ENCODE results near the gene PKHD1. TPM values are rescaled to one million over a fixed set of nuclear protein-coding genes. Genes with fewer than 3 reads are reported as not detected.

Gene PKHD1
- total and polyA plus RNA-seq, 4 donors: 0.06 TPM; not detected in 3

GRCh38 chr6:52127957-52128356 is 40.5 kb upstream of the PKHD1 start:
- H3K36me3 ChIP-seq (ENCODE audit: control insufficient read depth in 1 of 2, insufficient read depth in 2 of 2, low read length in 1 of 2): no peaks in the 10 kb centered on the region
- no peaks in the 10 kb centered on the region for H3K27me3 ChIP-seq (ENCODE audit: control insufficient read depth in 1 of 2, insufficient read depth in 2 of 2, low read length in 1 of 2)
- H3K27ac ChIP-seq (ENCODE audit: low read depth in 1 of 2, low read length in 2 of 2): no peak overlapping the region
- H3K4me1 ChIP-seq (ENCODE audit: control insufficient read depth in 1 of 2, insufficient read depth in 2 of 2, low read length in 2 of 2): no peaks in the 10 kb centered on the region
- peaks cover 2% of the 10 kb centered on the region for H3K9me3 ChIP-seq (ENCODE audit: control insufficient read depth, low read length)
- ATAC-seq (ENCODE audit: low FRiP score): no peak
- intact Hi-C loops (cut with DNase I): no loop called here
- no peak for DNase-seq
- WGBS, 2 donors: 80 to 86% methylated on average over 4 of the region's 4 CpGs
- H3K4me3 ChIP-seq (ENCODE audit: low read length in 2 of 2): no peak overlapping the region

DNA sequence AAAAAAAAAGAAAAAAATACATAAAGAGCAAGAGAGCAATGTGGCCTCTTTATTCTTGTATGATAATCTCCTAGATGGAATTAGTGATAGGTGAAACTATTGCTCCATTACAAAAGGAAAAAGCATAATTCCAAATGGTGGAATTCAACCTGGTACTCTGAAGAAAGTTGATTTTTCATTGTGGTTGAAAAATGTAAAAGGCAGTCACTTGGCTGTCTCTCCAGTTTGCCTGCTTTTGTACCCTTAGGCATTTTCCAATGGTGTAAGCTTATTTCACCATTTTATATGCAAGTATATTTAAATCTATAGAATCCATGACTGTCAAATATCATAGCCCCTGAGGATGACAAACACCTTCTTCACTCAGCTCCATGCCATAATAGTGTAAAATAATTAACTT is 38.8 kb upstream of the PKHD1 start:
- intact Hi-C loops (cut with DNase I): no loop called here
- H3K4me1 ChIP-seq (ENCODE audit: control insufficient read depth in 1 of 2, insufficient read depth in 2 of 2, low read length in 2 of 2): no peaks in the 10 kb centered on the region
- DNase-seq (no peak), ATAC-seq (ENCODE audit: low FRiP score) (no peak)
- H3K27ac ChIP-seq (ENCODE audit: low read depth in 1 of 2, low read length in 2 of 2): no peak overlapping the region
- H3K4me3 ChIP-seq (ENCODE audit: low read length in 2 of 2): no peak overlapping the region
- H3K27me3 ChIP-seq (ENCODE audit: control insufficient read depth in 1 of 2, insufficient read depth in 2 of 2, low read length in 1 of 2): no peaks in the 10 kb centered on the region
- H3K9me3 ChIP-seq (ENCODE audit: control insufficient read depth, low read length): peaks cover 2% of the 10 kb centered on the region
- H3K36me3 ChIP-seq (ENCODE audit: control insufficient read depth in 1 of 2, insufficient read depth in 2 of 2, low read length in 1 of 2): no peaks in the 10 kb centered on the region

DNA sequence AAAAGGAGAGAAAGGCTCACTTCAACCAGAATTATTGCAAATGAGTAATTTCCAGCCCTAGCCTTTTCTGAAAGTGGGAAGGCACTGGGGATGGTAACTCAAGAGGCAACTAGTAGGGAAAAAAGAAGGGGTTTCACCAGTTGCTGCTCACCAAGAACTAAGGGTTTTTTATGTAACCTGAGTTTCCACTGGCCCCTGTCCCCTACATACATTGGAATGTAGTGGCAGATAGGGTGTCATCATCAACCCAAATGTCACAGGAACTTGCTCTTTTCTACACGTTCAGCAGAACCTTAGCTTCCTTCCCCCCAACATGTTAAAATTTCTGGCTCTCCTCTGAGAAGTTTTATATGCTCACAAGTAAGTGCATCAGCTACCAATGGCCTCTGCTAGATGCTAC is 38.2 kb upstream of the PKHD1 start:
- Histone ChIP-seq H3K36me3 (ENCODE audit: control insufficient read depth in 1 of 2, insufficient read depth in 2 of 2, low read length in 1 of 2) (no peaks in the 10 kb centered on the region), H3K4me3 (ENCODE audit: low read length in 2 of 2) (no peak overlapping the region), H3K9me3 (ENCODE audit: control insufficient read depth, low read length) (peaks cover 2% of the 10 kb centered on the region), H3K4me1 (ENCODE audit: control insufficient read depth in 1 of 2, insufficient read depth in 2 of 2, low read length in 2 of 2) (no peaks in the 10 kb centered on the region), H3K27me3 (ENCODE audit: control insufficient read depth in 1 of 2, insufficient read depth in 2 of 2, low read length in 1 of 2) (no peaks in the 10 kb centered on the region), H3K27ac (ENCODE audit: low read depth in 1 of 2, low read length in 2 of 2) (no peak overlapping the region)
- DNase-seq: no peak
- 63 to 71% methylated on average over 1 of the region's 1 CpG for WGBS, 2 donors
- ATAC-seq (ENCODE audit: low FRiP score): no peak
- intact Hi-C loops (cut with DNase I): no loop called here

DNA sequence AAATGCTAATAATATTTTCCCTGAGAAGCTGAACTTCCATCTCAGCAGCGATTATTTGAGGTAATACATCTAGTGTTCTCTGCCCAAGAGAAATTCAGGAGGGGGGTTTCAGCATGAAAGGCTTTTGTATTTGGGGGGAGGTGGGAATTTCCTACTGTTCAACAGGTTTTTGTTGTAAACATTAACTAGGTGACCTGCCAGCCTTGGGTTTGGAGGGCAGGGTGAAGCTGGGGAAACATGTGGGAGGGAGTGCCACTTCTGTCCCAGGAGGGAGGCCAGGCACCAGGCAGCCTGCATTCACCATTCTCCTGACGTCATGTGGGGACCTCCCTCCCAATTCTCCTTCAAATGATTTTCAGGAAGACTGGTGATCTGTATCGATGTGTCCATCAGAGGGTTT is 37.7 kb upstream of the PKHD1 start:
- no peak for DNase-seq

GRCh38 chr6:52124126-52125121 is 37.0 kb upstream of the PKHD1 start:
- intact Hi-C loops (cut with DNase I): no loop called here
- DNase-seq: no peak

More for the DNA sequence above, 37.7 kb upstream of the PKHD1 start:
- H3K4me1 ChIP-seq (ENCODE audit: control insufficient read depth in 1 of 2, insufficient read depth in 2 of 2, low read length in 2 of 2): no peaks in the 10 kb centered on the region
- intact Hi-C loops (cut with DNase I): no loop called here
- no peak for ATAC-seq (ENCODE audit: low FRiP score)
- H3K27me3 ChIP-seq (ENCODE audit: control insufficient read depth in 1 of 2, insufficient read depth in 2 of 2, low read length in 1 of 2): no peaks in the 10 kb centered on the region
- no peaks in the 10 kb centered on the region for H3K36me3 ChIP-seq (ENCODE audit: control insufficient read depth in 1 of 2, insufficient read depth in 2 of 2, low read length in 1 of 2)
- H3K27ac ChIP-seq (ENCODE audit: low read depth in 1 of 2, low read length in 2 of 2): no peak overlapping the region
- WGBS, 2 donors: 52 to 66% methylated on average over 3 of the region's 3 CpGs
- H3K9me3 ChIP-seq (ENCODE audit: control insufficient read depth, low read length): peaks cover 2% of the 10 kb centered on the region
- H3K4me3 ChIP-seq (ENCODE audit: low read length in 2 of 2): no peak overlapping the region

DNA sequence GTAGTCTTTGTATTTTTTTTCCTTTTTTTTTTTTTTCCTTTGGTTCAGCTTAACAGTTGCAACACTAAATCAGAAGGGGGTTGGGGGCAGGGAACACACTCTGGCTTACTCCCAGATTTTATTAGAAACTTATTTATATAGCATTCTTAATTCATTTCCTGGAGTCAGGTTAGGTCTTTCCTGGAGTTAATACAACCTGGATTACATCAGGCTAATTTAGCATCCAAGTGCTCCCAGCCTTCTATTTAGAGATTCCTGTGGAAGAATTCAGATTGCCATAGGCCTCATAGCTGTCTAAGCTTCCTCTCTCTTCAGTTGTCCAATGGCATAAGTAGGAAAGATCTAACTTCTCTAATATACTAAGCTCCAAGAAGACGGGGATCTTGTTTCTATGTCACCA is 35.8 kb upstream of the PKHD1 start:
- intact Hi-C loops (cut with DNase I): no loop called here
- Histone ChIP-seq H3K36me3 (ENCODE audit: control insufficient read depth in 1 of 2, insufficient read depth in 2 of 2, low read length in 1 of 2) (no peaks in the 10 kb centered on the region), H3K27me3 (ENCODE audit: control insufficient read depth in 1 of 2, insufficient read depth in 2 of 2, low read length in 1 of 2) (no peaks in the 10 kb centered on the region)

More at GRCh38 chr6:52124126-52125121, 37.0 kb upstream of the PKHD1 start:
- peaks cover 2% of the 10 kb centered on the region for H3K9me3 ChIP-seq (ENCODE audit: control insufficient read depth, low read length)
- no peak for ATAC-seq (ENCODE audit: low FRiP score)
- no peak overlapping the region for H3K4me3 ChIP-seq (ENCODE audit: low read length in 2 of 2)
- 84 to 91% methylated on average over 3 of the region's 3 CpGs for WGBS, 2 donors
- no peaks in the 10 kb centered on the region for H3K36me3 ChIP-seq (ENCODE audit: control insufficient read depth in 1 of 2, insufficient read depth in 2 of 2, low read length in 1 of 2)
- H3K4me1 ChIP-seq (ENCODE audit: control insufficient read depth in 1 of 2, insufficient read depth in 2 of 2, low read length in 2 of 2): no peaks in the 10 kb centered on the region
- no peaks in the 10 kb centered on the region for H3K27me3 ChIP-seq (ENCODE audit: control insufficient read depth in 1 of 2, insufficient read depth in 2 of 2, low read length in 1 of 2)
- H3K27ac ChIP-seq (ENCODE audit: low read depth in 1 of 2, low read length in 2 of 2): no peak overlapping the region

GRCh38 chr6:52117352-52117751 is 29.9 kb upstream of the PKHD1 start:
- ATAC-seq (ENCODE audit: low FRiP score) (peak; percentile 36), DNase-seq (no peak)
- Histone ChIP-seq H3K36me3 (ENCODE audit: control insufficient read depth in 1 of 2, insufficient read depth in 2 of 2, low read length in 1 of 2) (no peaks in the 10 kb centered on the region), H3K27ac (ENCODE audit: low read depth in 1 of 2, low read length in 2 of 2) (no peak overlapping the region), H3K9me3 (ENCODE audit: control insufficient read depth, low read length) (peaks cover 1% of the 10 kb centered on the region), H3K4me3 (ENCODE audit: low read length in 2 of 2) (no peak overlapping the region), H3K27me3 (ENCODE audit: control insufficient read depth in 1 of 2, insufficient read depth in 2 of 2, low read length in 1 of 2) (peaks cover 0 to 2% of the 10 kb centered on the region in 2 donors), H3K4me1 (ENCODE audit: control insufficient read depth in 1 of 2, insufficient read depth in 2 of 2, low read length in 2 of 2) (no peaks in the 10 kb centered on the region)
- intact Hi-C loops (cut with DNase I): no loop called here
- WGBS, 2 donors: 91 to 92% methylated on average over 1 of the region's 1 CpG

More for the DNA sequence above, 35.8 kb upstream of the PKHD1 start:
- Histone ChIP-seq H3K4me3 (ENCODE audit: low read length in 2 of 2) (no peak overlapping the region), H3K4me1 (ENCODE audit: control insufficient read depth in 1 of 2, insufficient read depth in 2 of 2, low read length in 2 of 2) (no peaks in the 10 kb centered on the region), H3K9me3 (ENCODE audit: control insufficient read depth, low read length) (peaks cover 2% of the 10 kb centered on the region), H3K27ac (ENCODE audit: low read depth in 1 of 2, low read length in 2 of 2) (no peak overlapping the region)
- DNase-seq (no peak), ATAC-seq (ENCODE audit: low FRiP score) (no peak)
- 90 to 97% methylated on average over 1 of the region's 1 CpG for WGBS, 2 donors

- intact Hi-C loops (cut with DNase I): no loop called here
- Histone ChIP-seq H3K27me3 (ENCODE audit: control insufficient read depth in 1 of 2, insufficient read depth in 2 of 2, low read length in 1 of 2) (peaks cover 0 to 2% of the 10 kb centered on the region in 2 donors), H3K27ac (ENCODE audit: low read depth in 1 of 2, low read length in 2 of 2) (no peak overlapping the region), H3K9me3 (ENCODE audit: control insufficient read depth, low read length) (peaks cover 1% of the 10 kb centered on the region), H3K4me3 (ENCODE audit: low read length in 2 of 2) (no peak overlapping the region), H3K4me1 (ENCODE audit: control insufficient read depth in 1 of 2, insufficient read depth in 2 of 2, low read length in 2 of 2) (no peaks in the 10 kb centered on the region), H3K36me3 (ENCODE audit: control insufficient read depth in 1 of 2, insufficient read depth in 2 of 2, low read length in 1 of 2) (no peaks in the 10 kb centered on the region)
- ATAC-seq (ENCODE audit: low FRiP score) (no peak), DNase-seq (no peak)
These were observed 29.2 kb upstream of the PKHD1 start for GRCh38 chr6:52116605-52116948.
